Skeletal muscle satellite cell (primary cell): ENCODE results near the gene AQP12A. TPM values are rescaled to one million over a fixed set of nuclear protein-coding genes. Genes with fewer than 3 reads are reported as not detected.

Source experiments
- H3K27me3 ChIP-seq: 2 replicates; pipeline ENCODE4 v1.7.0; 2013; ENCODE audit warnings: low read length; ENCODE audit not compliant: control insufficient read depth, insufficient read depth
- H3K36me3 ChIP-seq: 2 replicates; pipeline ENCODE4 v1.7.0; 2013; ENCODE audit warnings: mild to moderate bottlenecking, control low read depth, low read length; ENCODE audit not compliant: insufficient read depth
- H3K4me1 ChIP-seq: 2 replicates; pipeline ENCODE4 v1.7.0; 2013; ENCODE audit warnings: low read length; ENCODE audit not compliant: control insufficient read depth, insufficient read depth
- H3K4me2 ChIP-seq: 2 replicates; pipeline ENCODE4 v1.7.0; 2013; ENCODE audit warnings: mild to moderate bottlenecking, low read length
- H3K4me3 ChIP-seq: 2 replicates; pipeline ENCODE4 v1.7.0; 2013; ENCODE audit warnings: low read length
- H3K9ac ChIP-seq: 2 replicates; pipeline ENCODE4 v1.7.0; 2013; ENCODE audit warnings: mild to moderate bottlenecking, low read depth, low read length, moderate library complexity
- H3K9me3 ChIP-seq: replicated peaks from 2 replicates; pipeline ENCODE4 v1.7.0; 2013; ENCODE audit warnings: mild to moderate bottlenecking, control low read depth, low read length
- small RNA-seq: library from RNA; depleted of rRNA; stranded (forward); fragments of <200 nt; gene quantifications from one replicate; pipeline ENCODE3, GENCODE V24; 2012

Gene AQP12A

DNA sequence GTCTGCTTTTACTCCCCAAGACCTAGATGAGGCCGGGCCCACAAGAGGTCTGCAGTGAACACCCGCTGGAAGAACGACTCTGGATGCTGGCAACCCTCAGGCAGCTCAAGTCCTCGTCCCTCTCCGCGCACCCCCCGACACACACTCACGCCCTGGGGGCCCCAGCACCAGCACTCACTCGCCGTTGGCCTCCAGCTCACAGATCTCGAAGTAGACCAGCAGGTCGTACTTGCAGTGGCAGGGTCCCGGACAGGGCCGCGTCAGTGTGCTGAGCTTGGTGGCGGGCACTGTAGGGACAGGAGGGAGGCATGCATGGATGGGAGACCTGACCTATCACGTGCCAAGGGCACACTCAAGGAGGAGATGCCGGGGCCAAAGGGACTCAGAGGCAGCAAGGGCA is 49.4 kb downstream of the AQP12A start:
- Histone ChIP-seq H3K9me3 (no peaks in the 10 kb centered on the region), H3K4me3 (no peak overlapping the region), H3K27me3 (peaks cover 30% of the 10 kb centered on the region), H3K36me3 (no peaks in the 10 kb centered on the region), H3K4me1 (no peaks in the 10 kb centered on the region), H3K4me2 (no peak overlapping the region), H3K9ac (no peak overlapping the region)

DNA sequence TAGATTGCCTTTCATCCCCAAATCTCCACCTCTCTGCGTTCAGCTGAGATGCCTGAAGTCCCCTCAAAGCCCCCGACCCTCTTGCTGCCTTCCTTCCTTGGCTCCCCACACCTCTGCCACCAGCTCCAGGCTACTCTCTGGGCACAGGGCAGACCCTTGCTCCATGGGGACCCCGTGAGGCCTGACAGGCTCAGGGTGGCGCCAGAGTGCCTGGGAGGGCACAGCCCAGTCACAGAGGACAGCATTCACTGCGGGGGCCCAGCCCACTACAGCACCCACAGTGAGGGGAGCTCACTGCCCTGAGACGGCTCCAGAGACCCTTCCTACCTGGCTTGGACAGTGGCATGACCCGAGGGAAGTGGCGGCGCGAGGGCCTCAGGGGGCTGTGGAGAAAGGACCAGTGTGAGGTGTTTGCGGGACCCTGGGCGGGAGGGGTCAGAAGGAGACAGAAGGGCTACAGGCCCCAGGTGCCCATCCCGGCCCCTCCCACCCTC is 51.0 kb downstream of the AQP12A start:
- Histone ChIP-seq H3K27me3 (peaks cover 38% of the 10 kb centered on the region), H3K4me3 (no peak overlapping the region), H3K9me3 (no peaks in the 10 kb centered on the region), H3K36me3 (no peaks in the 10 kb centered on the region), H3K9ac (no peak overlapping the region), H3K4me1 (no peaks in the 10 kb centered on the region), H3K4me2 (no peak overlapping the region)

DNA sequence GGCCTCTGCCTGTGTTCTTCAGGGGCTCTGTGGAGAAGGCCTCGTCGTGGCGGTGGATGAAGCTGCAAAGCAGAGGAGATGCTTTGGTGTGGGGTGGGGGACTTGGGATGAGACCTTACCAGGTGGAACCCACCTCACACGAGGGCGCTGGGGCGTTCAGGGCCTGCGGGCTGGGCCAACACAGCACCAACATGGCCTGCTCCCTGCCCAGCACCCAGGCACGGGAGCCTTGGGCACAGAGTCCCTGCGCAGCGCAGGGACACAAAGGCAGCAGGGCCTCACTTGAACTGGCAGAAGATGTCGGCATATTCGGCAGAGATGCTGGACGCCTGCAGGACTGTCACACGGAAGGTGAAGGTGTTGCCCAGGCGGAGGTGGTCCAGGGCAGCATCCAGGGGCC is 53.8 kb downstream of the AQP12A start:
- Histone ChIP-seq H3K36me3 (no peaks in the 10 kb centered on the region), H3K27me3 (peaks cover 28% of the 10 kb centered on the region), H3K4me3 (no peak overlapping the region), H3K9ac (no peak overlapping the region), H3K9me3 (no peaks in the 10 kb centered on the region), H3K4me2 (no peak overlapping the region), H3K4me1 (no peaks in the 10 kb centered on the region)

DNA sequence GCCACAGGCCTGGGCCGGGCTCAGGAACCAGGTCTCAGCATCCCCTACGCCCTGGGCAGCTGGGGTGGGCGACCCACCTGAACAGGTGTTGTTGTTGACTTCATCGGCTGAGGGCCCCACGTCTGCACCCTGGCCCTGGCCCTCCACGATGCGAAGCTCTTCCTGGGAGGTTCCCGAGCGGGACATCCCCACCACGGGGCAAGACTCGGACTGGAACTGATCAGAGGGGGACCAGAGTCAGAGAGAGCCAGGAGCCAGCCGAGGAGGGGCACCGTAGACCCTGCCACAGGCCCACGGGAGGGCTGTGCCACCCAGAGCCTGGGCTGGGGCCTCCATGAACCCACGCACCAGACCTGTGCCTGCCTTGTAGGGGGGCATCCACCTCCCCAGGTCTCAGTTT is 54.3 kb downstream of the AQP12A start:
- Histone ChIP-seq H3K4me3 (no peak overlapping the region), H3K36me3 (no peaks in the 10 kb centered on the region), H3K4me2 (no peak overlapping the region), H3K9me3 (no peaks in the 10 kb centered on the region), H3K27me3 (peaks cover 26% of the 10 kb centered on the region), H3K4me1 (no peaks in the 10 kb centered on the region), H3K9ac (no peak overlapping the region)

DNA sequence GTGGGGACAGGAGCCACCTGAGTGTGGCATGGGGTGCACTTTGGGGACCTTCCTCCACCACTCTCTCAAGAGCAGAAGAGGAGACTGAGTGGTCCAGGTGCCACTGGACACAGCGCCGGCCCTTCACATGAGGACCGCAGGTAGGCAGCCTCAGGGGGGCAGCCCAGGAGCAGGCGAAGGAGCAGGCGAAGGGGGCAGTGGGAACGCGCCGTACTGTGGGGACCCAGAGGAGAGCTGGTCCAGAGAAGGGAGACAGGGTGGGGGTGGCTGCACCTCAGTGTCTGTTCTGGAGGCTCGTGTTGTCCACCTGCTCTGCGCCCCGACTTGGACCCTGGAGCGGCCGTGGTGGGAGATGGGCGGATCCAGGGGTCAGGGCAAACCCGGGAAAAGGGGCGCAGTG is 55.0 kb downstream of the AQP12A start:
- no peak overlapping the region for H3K4me3 ChIP-seq
- no peaks in the 10 kb centered on the region for H3K36me3 ChIP-seq
- no peaks in the 10 kb centered on the region for H3K4me1 ChIP-seq
- peaks cover 22% of the 10 kb centered on the region for H3K27me3 ChIP-seq
- H3K9ac ChIP-seq: no peak overlapping the region
- H3K9me3 ChIP-seq: no peaks in the 10 kb centered on the region
- H3K4me2 ChIP-seq: no peak overlapping the region

DNA sequence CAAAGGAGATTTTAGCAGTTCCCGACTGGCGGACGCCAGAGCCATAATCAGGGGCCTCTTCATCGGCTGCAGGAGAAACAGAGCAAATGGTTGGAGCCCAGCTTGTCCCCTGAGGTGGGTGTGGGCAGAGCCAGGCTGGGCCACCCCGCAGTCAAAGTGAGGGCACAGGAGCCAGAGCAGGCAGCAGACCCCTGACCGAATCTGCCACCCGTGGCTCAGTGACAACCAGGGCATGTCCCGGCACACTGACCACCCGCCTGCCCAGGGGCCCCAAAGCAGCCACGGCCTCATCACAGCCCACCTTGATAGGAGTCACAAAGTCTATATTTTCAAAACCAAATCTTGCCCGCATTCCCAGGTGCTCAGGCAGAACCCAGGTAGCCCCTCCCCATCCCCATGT is 55.6 kb downstream of the AQP12A start:
- H3K4me2 ChIP-seq: no peak overlapping the region
- H3K9ac ChIP-seq: no peak overlapping the region
- H3K9me3 ChIP-seq: no peaks in the 10 kb centered on the region
- peaks cover 17% of the 10 kb centered on the region for H3K27me3 ChIP-seq
- no peak overlapping the region for H3K4me3 ChIP-seq
- H3K36me3 ChIP-seq: no peaks in the 10 kb centered on the region
- no peaks in the 10 kb centered on the region for H3K4me1 ChIP-seq

Small RNA genes lying within 50 kb of the gene (small RNA-seq; reads per million reads assigned to genes)
- not detected for gene AC011298.3
